ENCODE measurements around the gene PMM2. TPM values are rescaled to one million over a fixed set of nuclear protein-coding genes. Genes with fewer than 3 reads are reported as not detected.

The PMM2 gene
- total and polyA plus RNA-seq, 9 of the 15 experiments (the other 6 are each of a cell fraction or from before 2014, with no cell fraction given), result 5.6 to 42.7 (median 25.9) TPM

- H3K27ac ChIP-seq (ENCODE audit: extremely low read depth, low read depth, low read length), result no peak overlapping the region
- TF ChIP-seq, protein P1, sequence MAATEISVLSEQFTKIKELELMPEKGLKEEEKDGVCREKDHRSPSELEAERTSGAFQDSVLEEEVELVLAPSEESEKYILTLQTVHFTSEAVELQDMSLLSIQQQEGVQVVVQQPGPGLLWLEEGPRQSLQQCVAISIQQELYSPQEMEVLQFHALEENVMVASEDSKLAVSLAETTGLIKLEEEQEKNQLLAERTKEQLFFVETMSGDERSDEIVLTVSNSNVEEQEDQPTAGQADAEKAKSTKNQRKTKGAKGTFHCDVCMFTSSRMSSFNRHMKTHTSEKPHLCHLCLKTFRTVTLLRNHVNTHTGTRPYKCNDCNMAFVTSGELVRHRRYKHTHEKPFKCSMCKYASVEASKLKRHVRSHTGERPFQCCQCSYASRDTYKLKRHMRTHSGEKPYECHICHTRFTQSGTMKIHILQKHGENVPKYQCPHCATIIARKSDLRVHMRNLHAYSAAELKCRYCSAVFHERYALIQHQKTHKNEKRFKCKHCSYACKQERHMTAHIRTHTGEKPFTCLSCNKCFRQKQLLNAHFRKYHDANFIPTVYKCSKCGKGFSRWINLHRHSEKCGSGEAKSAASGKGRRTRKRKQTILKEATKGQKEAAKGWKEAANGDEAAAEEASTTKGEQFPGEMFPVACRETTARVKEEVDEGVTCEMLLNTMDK (IDR thresholded peaks at IDR 0.05; ENCODE audit: borderline replicate concordance, insufficient read depth, low read depth, low read length, poor library complexity, severe bottlenecking), result no peak
- no peak for TF ChIP-seq POLR2G (IDR thresholded peaks at IDR 0.05; ENCODE audit: low read depth, low read length)
- no peak for TF ChIP-seq ZBTB11 (CRISPR knock-in tag; IDR thresholded peaks at IDR 0.05)
- TF ChIP-seq, protein P2, sequence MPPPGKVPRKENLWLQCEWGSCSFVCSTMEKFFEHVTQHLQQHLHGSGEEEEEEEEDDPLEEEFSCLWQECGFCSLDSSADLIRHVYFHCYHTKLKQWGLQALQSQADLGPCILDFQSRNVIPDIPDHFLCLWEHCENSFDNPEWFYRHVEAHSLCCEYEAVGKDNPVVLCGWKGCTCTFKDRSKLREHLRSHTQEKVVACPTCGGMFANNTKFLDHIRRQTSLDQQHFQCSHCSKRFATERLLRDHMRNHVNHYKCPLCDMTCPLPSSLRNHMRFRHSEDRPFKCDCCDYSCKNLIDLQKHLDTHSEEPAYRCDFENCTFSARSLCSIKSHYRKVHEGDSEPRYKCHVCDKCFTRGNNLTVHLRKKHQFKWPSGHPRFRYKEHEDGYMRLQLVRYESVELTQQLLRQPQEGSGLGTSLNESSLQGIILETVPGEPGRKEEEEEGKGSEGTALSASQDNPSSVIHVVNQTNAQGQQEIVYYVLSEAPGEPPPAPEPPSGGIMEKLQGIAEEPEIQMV (tag; conservative IDR thresholded peaks at IDR 0.05; ENCODE audit: low read depth), result no peak
- TF ChIP-seq ZNF830 (CRISPR knock-in tag; IDR thresholded peaks at IDR 0.05), result no peak
- TF ChIP-seq IRF2 (CRISPR knock-in tag; IDR thresholded peaks at IDR 0.05), result no peak
- no peak for TF ChIP-seq RCOR1 (IDR thresholded peaks at IDR 0.05; ENCODE audit: borderline replicate concordance in 1 of 2, low read depth in 2 of 2, low read length in 2 of 2)
- TF ChIP-seq KAT8 (IDR thresholded peaks at IDR 0.05; ENCODE audit: low read depth), result no peak
- TF ChIP-seq ZNF274 (IDR thresholded peaks at IDR 0.05; ENCODE audit: borderline replicate concordance, low read depth, low read length), result no peak
- TF ChIP-seq ZNF324 (CRISPR knock-in tag; IDR thresholded peaks at IDR 0.05), result no peak
- TF ChIP-seq BRD9 (IDR thresholded peaks at IDR 0.05; ENCODE audit: low read depth, partially characterized antibody), result no peak
- no peak for TF ChIP-seq ZNF655 (CRISPR knock-in tag; IDR thresholded peaks at IDR 0.05)
Observed at GRCh38 chr16:8816967-8817655, 19.5 kb downstream of the PMM2 start.

More at GRCh38 chr16:8816967-8817655, 19.5 kb downstream of the PMM2 start:
- ChIA-PET CTCF (ENCODE audit: low intra/inter-chr PET ratio) (no interaction called here), POLR2A (interaction anchor here (0.7 to 2.0 kb wide), 8 partner anchors 9 to 161 kb away, joined by 3 to 7 read pairs (median 4); no protein-coding TSS in a partner anchor)
- H3K4me2 ChIP-seq (ENCODE audit: insufficient read depth, low read length), result no peak overlapping the region
- BruUV-seq (replicated peaks), result no TSS peak
- H3K9ac ChIP-seq (ENCODE audit: insufficient read depth in 1 of 2, low read depth in 2 of 2, low read length in 2 of 2), result no peak overlapping the region
- H3K79me2 ChIP-seq (ENCODE audit: control insufficient read depth, insufficient read depth, low read length), result no peaks in the 10 kb centered on the region; the same call in 2 of the 3 replicates
- DNase-seq (ENCODE audit: extremely low read depth in 1 of 4, low spot score in 3 of 4), result no peak
- peak; percentile 15 for FAIRE-seq
- no peaks in the 10 kb centered on the region for H3K9me3 ChIP-seq (replicated peaks; ENCODE audit: control insufficient read depth, insufficient read depth, low read depth, low read length)
- no peaks in the 10 kb centered on the region for H3K4me1 ChIP-seq (replicated peaks in 1 of 2; ENCODE audit: control insufficient read depth in 2 of 2, insufficient read depth in 2 of 2, low read length in 2 of 2)
- in situ Hi-C loops (cut with MboI) (no loop called here), intact Hi-C loops (cut with micrococcal nuclease) (no loop called here)
- H3K4me3 ChIP-seq, result no peak overlapping the region
- no peak overlapping the region for H2AFZ ChIP-seq (ENCODE audit: low read depth, low read length)
- ATAC-seq, result no peak
- peaks cover 94% of the 10 kb centered on the region for H3K36me3 ChIP-seq (ENCODE audit: control insufficient read depth, insufficient read depth, low read length)
- no peaks in the 10 kb centered on the region for H3K27me3 ChIP-seq (ENCODE audit: control insufficient read depth in 2 of 2, insufficient read depth in 2 of 2, low read length in 2 of 2)
- 83% methylated on average over 6 of the region's 6 CpGs for WGBS (ENCODE audit: insufficient coverage, low coverage, missing lambda C conversion rate)
- H4K20me1 ChIP-seq (replicated peaks; ENCODE audit: control insufficient read depth, insufficient read depth, low read length), result no peaks in the 10 kb centered on the region
- H3K9me1 ChIP-seq (ENCODE audit: control insufficient read depth, insufficient read depth, low read length), result no peaks in the 10 kb centered on the region

All from K562 (cell line).